Breast epithelium (tissue), 4 donors: ENCODE measurements around the gene UBE2J1. TPM values are rescaled to one million over a fixed set of nuclear protein-coding genes. Genes with fewer than 3 reads are reported as not detected.
A peak's percentile ranks its signal among the peaks of the same experiment; 100 is the strongest.
"Not testable (repeated sequence)": the region's sequence is repeated elsewhere in the genome, so short reads cannot be mapped to it uniquely, and the experiment has no call there.

ENCODE experiments used
- DNase-seq, 2 donors: peaks; one replicate each; pipeline ENCODE4 v3.0.0-alpha.2; 2019; ENCODE audit warnings: low spot score in 2 of 2
- H3K27ac ChIP-seq, 2 donors: fragments of 200-600 bp; sonication (generic) in 1 of 2; one replicate each; pipeline ENCODE4 v1.5.1; 2016 to 2019; ENCODE audit warnings: mild to moderate bottlenecking in 1 of 2
- H3K27me3 ChIP-seq, 2 donors: fragments of 200-600 bp; sonication (generic) in 1 of 2; one replicate each; pipeline versions ENCODE4 v1.5.1 to v1.6.0; 2017 to 2019; ENCODE audit warnings: control low read depth in 1 of 2, mild to moderate bottlenecking in 1 of 2
- H3K36me3 ChIP-seq: fragments of 200-600 bp; one replicate; pipeline ENCODE4 v1.5.1; 2019
- H3K4me1 ChIP-seq, 2 donors: fragments of 200-600 bp; sonication (generic); one replicate each; pipeline ENCODE4 v1.5.1; 2016 to 2019; ENCODE audit warnings: control low read depth in 1 of 2
- H3K4me3 ChIP-seq, 3 donors: fragments of 200-600 bp; sonication (generic); 1 replicate in 2 of 3; 2 replicates in 1 of 3; pipeline ENCODE4 v1.5.1; 2016 to 2019; ENCODE audit warnings: mild to moderate bottlenecking in 3 of 3, moderate library complexity in 2 of 3
- H3K9me3 ChIP-seq, 2 donors: fragments of 200-600 bp; sonication (generic) in 1 of 2; one replicate each; pipeline ENCODE4 v1.5.1; 2016 to 2019; ENCODE audit warnings: control low read depth in 1 of 2
- CTCF ChIP-seq, 3 donors: fragments of 450-650 bp; IDR thresholded peaks; one replicate each; pipeline ENCODE4 v1.5.1; 2016 to 2017; ENCODE audit warnings: antibody characterized with exemption in 3 of 3, mild to moderate bottlenecking in 3 of 3, moderate library complexity in 3 of 3
- POLR2A ChIP-seq: fragments of 450-650 bp; IDR thresholded peaks from one replicate; pipeline ENCODE4 v1.6.1; 2016; ENCODE audit warnings: antibody characterized with exemption, mild to moderate bottlenecking, moderate library complexity
- POLR2AphosphoS5 ChIP-seq, 3 donors: sonication (generic); formaldehyde crosslinking; IDR thresholded peaks; one replicate each; pipeline ENCODE4 v1.6.1; 2017; ENCODE audit warnings: antibody characterized with exemption in 3 of 3
- intact Hi-C: fragments of 100-400 bp; cut with DNase I; formaldehyde crosslinking; loops from one replicate; pipeline ENCODE4 v1.15.1; 2023; ENCODE audit warnings: low total_unique reads
- total RNA-seq, 3 donors: library from RNA; depleted of rRNA; stranded (reverse); fragments of >200 nt; gene quantifications; one replicate each; pipeline ENCODE4 v1.1.0, GENCODE V29; 2016

Gene UBE2J1
- total RNA-seq: 10 to 100 TPM; 23.4 to 40.1 (median 34.4) TPM

- H3K36me3 ChIP-seq: no peaks in the 10 kb centered on the region
- H3K27ac ChIP-seq: peak within 1 kb of the TSS; percentile 99
- intact Hi-C loops: no loop called here
- peak within 1 kb of the TSS; percentile 77 to 93 (median 89) for H3K4me3 ChIP-seq
- H3K4me1 ChIP-seq: no peaks in the 10 kb centered on the region
- H3K9me3 ChIP-seq: no peaks in the 10 kb centered on the region
- DNase-seq: peak; percentile 90 to 93
- TF ChIP-seq POLR2A (peak; percentile 66), CTCF (IDR thresholded peaks at IDR 0.05) (no peak), POLR2AphosphoS5 (IDR thresholded peaks at IDR 0.05) (peak; percentile 79 to 96 (median 90))
- no peaks in the 10 kb centered on the region for H3K27me3 ChIP-seq
Observed at GRCh38 chr6:89352278-89353117, at the start of gene UBE2J1. Gene UBE2J1, minus strand, starts transcription at chr6:89352722. Its CDS starts 153 bp downstream, at chr6:89352569.

GRCh38 chr6:89400912-89401399 lies 48.4 kb upstream of the UBE2J1 start:
- intact Hi-C loops: no loop called here
- DNase-seq: no peak
- no peak overlapping the region for H3K4me3 ChIP-seq
- no peaks in the 10 kb centered on the region for H3K27me3 ChIP-seq
- H3K36me3 ChIP-seq: no peaks in the 10 kb centered on the region
- no peaks in the 10 kb centered on the region for H3K4me1 ChIP-seq
- TF ChIP-seq POLR2A: no peak
- no peak for TF ChIP-seq POLR2AphosphoS5 (IDR thresholded peaks at IDR 0.05)
- no peak for TF ChIP-seq CTCF (IDR thresholded peaks at IDR 0.05)
- H3K27ac ChIP-seq: no peak overlapping the region
- H3K9me3 ChIP-seq: no peaks in the 10 kb centered on the region

- TF ChIP-seq POLR2AphosphoS5 (IDR thresholded peaks at IDR 0.05) (no peak), CTCF (IDR thresholded peaks at IDR 0.05) (no peak), POLR2A (no peak)
- DNase-seq: no peak
- Histone ChIP-seq H3K4me1 (no peaks in the 10 kb centered on the region), H3K27ac (no peak overlapping the region), H3K4me3 (no peak overlapping the region), H3K36me3 (no peaks in the 10 kb centered on the region), H3K27me3 (no peaks in the 10 kb centered on the region), H3K9me3 (no peaks in the 10 kb centered on the region)
- intact Hi-C loops: no loop called here
Observed at GRCh38 chr6:89400050-89400449, 47.5 kb upstream of the UBE2J1 start.

GRCh38 chr6:89398762-89399525 lies 46.4 kb upstream of the UBE2J1 start:
- intact Hi-C loops: no loop called here
- Histone ChIP-seq H3K27ac (no peak overlapping the region), H3K9me3 (no peaks in the 10 kb centered on the region), H3K36me3 (no peaks in the 10 kb centered on the region), H3K4me1 (no peaks in the 10 kb centered on the region), H3K27me3 (no peaks in the 10 kb centered on the region), H3K4me3 (no peak overlapping the region)
- TF ChIP-seq CTCF (IDR thresholded peaks at IDR 0.05) (no peak), POLR2A (no peak), POLR2AphosphoS5 (IDR thresholded peaks at IDR 0.05) (no peak)
- no peak for DNase-seq

GRCh38 chr6:89397884-89398283 lies 45.4 kb upstream of the UBE2J1 start:
- H3K27me3 ChIP-seq, H3K36me3 ChIP-seq, H3K27ac ChIP-seq, H3K4me3 ChIP-seq, H3K4me1 ChIP-seq, DNase-seq, H3K9me3 ChIP-seq, intact Hi-C loops: not testable (repeated sequence)
